SK-N-MC (cell line): ENCODE data around the gene TMEM147.

Source experiments
- DNase-seq: peaks from one replicate; pipeline ENCODE4 v3.0.0-alpha.2; 2011; ENCODE audit warnings: low read depth, low spot score
- H3K27ac ChIP-seq: fragments of 200-600 bp; sonication (generic); 2 replicates; pipeline ENCODE4 v1.5.1; 2016; ENCODE audit warnings: mixed run types
- H3K36me3 ChIP-seq: fragments of 200-600 bp; sonication (generic); 2 replicates; pipeline ENCODE4 v1.6.1; 2017; ENCODE audit warnings: antibody characterized with exemption, low read length, mixed read lengths; ENCODE audit not compliant: insufficient read depth
- H3K4me3 ChIP-seq: fragments of 200-600 bp; sonication (generic); 2 replicates; pipeline ENCODE4 v1.5.1; 2016
- H3K9ac ChIP-seq: fragments of 200-600 bp; sonication (generic); 2 replicates; pipeline ENCODE4 v1.8.0; 2017; ENCODE audit warnings: mixed run types, mixed read lengths; ENCODE audit not compliant: insufficient read length
- H3K9me3 ChIP-seq: fragments of 200-600 bp; sonication (generic); 2 replicates; pipeline ENCODE4 v1.6.1; 2017; ENCODE audit warnings: low read depth, mild to moderate bottlenecking, antibody characterized with exemption, low read length, moderate library complexity, mixed read lengths
- EZH2 ChIP-seq: fragments of 200-600 bp; sonication (generic); IDR thresholded peaks from one replicate; pipeline ENCODE4 v1.6.1; 2017; ENCODE audit warnings: antibody characterized with exemption
- FOXP2 ChIP-seq: optimal IDR thresholded peaks from 2 replicates; pipeline ENCODE3; 2011; ENCODE audit warnings: mild to moderate bottlenecking, moderate library complexity; ENCODE audit not compliant: insufficient read depth; ENCODE audit errors: extremely low read length, control extremely low read depth
- POLR2AphosphoS5 ChIP-seq: IDR thresholded peaks from 2 replicates; pipeline ENCODE4 v1.6.1; 2012; ENCODE audit warnings: mild to moderate bottlenecking, low read depth, low read length, borderline replicate concordance

Gene TMEM147

GRCh38 chr19:35507561-35507960 is 37.9 kb upstream of the TMEM147 start:
- TF ChIP-seq EZH2 (no peak), POLR2AphosphoS5 (no peak), FOXP2 (no peak)
- no peaks in the 10 kb centered on the region for H3K9me3 ChIP-seq
- H3K27ac ChIP-seq = no peak overlapping the region
- DNase-seq = no peak
- H3K4me3 ChIP-seq = no peak overlapping the region
- no peak overlapping the region for H3K9ac ChIP-seq
- H3K36me3 ChIP-seq = no peaks in the 10 kb centered on the region

- Histone ChIP-seq H3K27ac (no peak overlapping the region), H3K9me3 (no peaks in the 10 kb centered on the region), H3K36me3 (no peaks in the 10 kb centered on the region), H3K9ac (no peak overlapping the region), H3K4me3 (no peak overlapping the region)
- no peak for TF ChIP-seq POLR2AphosphoS5
- TF ChIP-seq FOXP2 = no peak
- no peak for TF ChIP-seq EZH2
- no peak for DNase-seq
Observed at GRCh38 chr19:35508129-35508528, 37.3 kb upstream of the TMEM147 start.

- no peak overlapping the region for H3K9ac ChIP-seq
- H3K9me3 ChIP-seq = no peaks in the 10 kb centered on the region
- no peak for TF ChIP-seq POLR2AphosphoS5
- no peak for TF ChIP-seq EZH2
- no peak for DNase-seq
- no peaks in the 10 kb centered on the region for H3K36me3 ChIP-seq
- no peak overlapping the region for H3K4me3 ChIP-seq
- no peak overlapping the region for H3K27ac ChIP-seq
Observed at GRCh38 chr19:35509018-35509652, 36.3 kb upstream of the TMEM147 start.

- Histone ChIP-seq H3K9ac (no peak overlapping the region), H3K36me3 (no peaks in the 10 kb centered on the region), H3K9me3 (no peaks in the 10 kb centered on the region), H3K4me3 (no peak overlapping the region), H3K27ac (no peak overlapping the region)
- no peak for TF ChIP-seq POLR2AphosphoS5
- no peak for TF ChIP-seq EZH2
- TF ChIP-seq FOXP2 = no peak
- no peak for DNase-seq
Observed at GRCh38 chr19:35509861-35510625, 35.4 kb upstream of the TMEM147 start.

- H3K9ac ChIP-seq = no peak overlapping the region
- H3K36me3 ChIP-seq = no peaks in the 10 kb centered on the region
- no peaks in the 10 kb centered on the region for H3K9me3 ChIP-seq
- H3K27ac ChIP-seq = no peak overlapping the region
- TF ChIP-seq FOXP2 (no peak), EZH2 (no peak), POLR2AphosphoS5 (no peak)
- no peak overlapping the region for H3K4me3 ChIP-seq
- DNase-seq = no peak
Observed at GRCh38 chr19:35510626-35510964, 34.8 kb upstream of the TMEM147 start.

- Histone ChIP-seq H3K9me3 (no peaks in the 10 kb centered on the region), H3K27ac (no peak overlapping the region), H3K4me3 (no peak overlapping the region), H3K9ac (no peak overlapping the region), H3K36me3 (no peaks in the 10 kb centered on the region)
- TF ChIP-seq POLR2AphosphoS5 (no peak), FOXP2 (no peak), EZH2 (no peak)
- DNase-seq = no peak
Observed at GRCh38 chr19:35511337-35511736, 34.1 kb upstream of the TMEM147 start.

- no peak overlapping the region for H3K4me3 ChIP-seq
- no peak overlapping the region for H3K27ac ChIP-seq
- H3K9ac ChIP-seq = no peak overlapping the region
- no peaks in the 10 kb centered on the region for H3K36me3 ChIP-seq
- no peaks in the 10 kb centered on the region for H3K9me3 ChIP-seq
- DNase-seq = no peak
- no peak for TF ChIP-seq FOXP2
- TF ChIP-seq POLR2AphosphoS5 = no peak
- TF ChIP-seq EZH2 = no peak
Observed at GRCh38 chr19:35512831-35513627, 32.4 kb upstream of the TMEM147 start.

GRCh38 chr19:35513628-35514281 is 31.7 kb upstream of the TMEM147 start, which contains the start of gene DMKN:
Gene DMKN, minus strand, starts transcription at chr19:35513649. Its CDS starts 174 bp downstream, at chr19:35513475.
- TF ChIP-seq EZH2 (no peak), FOXP2 (no peak), POLR2AphosphoS5 (no peak)
- Histone ChIP-seq H3K9me3 (no peaks in the 10 kb centered on the region), H3K9ac (no peak within 1 kb of the TSS), H3K27ac (no peak within 1 kb of the TSS), H3K4me3 (no peak within 1 kb of the TSS), H3K36me3 (no peaks in the 10 kb centered on the region)
- DNase-seq = no peak
